Pancreas (tissue), 10 donors: ENCODE data around the gene SLC4A2. TPM values are rescaled to one million over a fixed set of nuclear protein-coding genes. Genes with fewer than 3 reads are reported as not detected.

ENCODE experiments used
- ATAC-seq, 4 donors: fragments of 200-7000 bp; cut with Tn5 transposase; one replicate each; pipeline versions ENCODE4 v1.8.0 to v1.9.1; 2020; ENCODE audit warnings: mild to moderate bottlenecking in 4 of 4, moderate library complexity in 4 of 4
- DNase-seq, 6 donors: peaks; one replicate each; pipeline ENCODE4 v3.0.0-alpha.2; 2020
- FAIRE-seq: peaks from 2 replicates; lab custom pipeline; 2012; peaks lifted over from hg19 to GRCh38; lab: Jason Lieb, UNC
- H3K27ac ChIP-seq, 4 donors: fragments of 200-600 bp; sonication (generic); 1 replicate in 3 of 4; 2 replicates in 1 of 4; pipeline versions ENCODE4 v1.5.0 to v1.8.0; 2020
- H3K27me3 ChIP-seq, 4 donors: fragments of 200-600 bp; one replicate each; pipeline ENCODE4 v1.8.0; 2021
- H3K36me3 ChIP-seq, 3 donors: fragments of 200-600 bp; sonication (generic) in 1 of 3; one replicate each; pipeline versions ENCODE4 v1.5.0 to v1.8.0; 2020 to 2021
- H3K4me1 ChIP-seq, 3 donors: fragments of 200-600 bp; one replicate each; pipeline ENCODE4 v1.8.0; 2021
- H3K4me3 ChIP-seq, 4 donors: fragments of 200-600 bp; sonication (generic) in 2 of 4; one replicate each; pipeline versions ENCODE4 v1.5.0 to v1.8.0; 2020 to 2021
- H3K9me3 ChIP-seq, 4 donors: fragments of 200-600 bp; one replicate each; pipeline ENCODE4 v1.8.0; 2021
- WGBS, 2 donors: extraction: QIAGEN DNeasy Blood & Tissue Kit; methylation state at CpG; one replicate each; pipeline ENCODE4 v1.1.7; 2013; 5-methylcytosine and 5-hydroxymethylcytosine counted together
- intact Hi-C, 3 donors: fragments of 100-400 bp; cut with DNase I; formaldehyde crosslinking; loops; one replicate each; pipeline versions ENCODE4 v1.11.1 to v1.14.2; 2022
- polyA plus RNA-seq, 2 donors: library from polyadenylated mRNA; stranded (reverse); fragments of 200-250 nt; gene quantifications; one replicate each; pipeline ENCODE4 v1.2.3, GENCODE V29; 2013
- total RNA-seq, 6 donors: library from RNA; stranded (reverse); fragmentation: NEBNext Ultra II Directional in 4 of 6; extraction: Animal tissue kit (Norgen Biotek cat#: 25700) in 4 of 6; gene quantifications; one replicate each; pipeline versions ENCODE4 v1.2.1 to v1.2.4, GENCODE V29; 2021 to 2023
- TF ChIP-seq, protein P1 (sequence below), 4 donors: fragments of 200-600 bp; sonication (generic) in 3 of 4; IDR thresholded peaks; one replicate each; pipeline versions ENCODE4 v1.5.0 to v1.8.0; 2021; ENCODE audit warnings: antibody characterized with exemption in 4 of 4
- donor health status: healthy with polysubstance abuse.
- donor health status: DM: no; HTN: no; CAD: no; lungs with moderate emphysema.
- donor health status: DM: no; HTN: no; CAD: no.
- donor health status: control.
- donor health status: control.
- donor health status: Bipolar disorder and iron deficiency.
- donor health status: DM: yes; HTN: yes; CAD: no.
- donor health status: DM: no; HTN: no; CAD: no.
- donor health status: DM: no; HTN: no; CAD: no.
- donor health status: DM: yes; HTN: yes; CAD: no.

SLC4A2 gene
- total and polyA plus RNA-seq, 8 donors: 69.2 to 211 (median 87.2) TPM

- Histone ChIP-seq H3K4me1 (peaks cover 24 to 40% (median 24%) of the 10 kb centered on the region in 3 donors), H3K4me3 (peak overlapping the region; percentile 69 to 81 (median 78)), H3K36me3 (peaks cover 0 to 9% (median 5%) of the 10 kb centered on the region in 3 donors), H3K9me3 (no peaks in the 10 kb centered on the region), H3K27ac (peak overlapping the region; percentile 42 to 98 (median 93)), H3K27me3 (no peaks in the 10 kb centered on the region)
- intact Hi-C loops: no loop called here
- peak in 1 of 4 donors; percentile 2 for ATAC-seq
- FAIRE-seq: no peak
- WGBS, 2 donors: 2 to 4% methylated on average over 19 to 21 of the region's 21 CpGs
- TF ChIP-seq, protein P1, sequence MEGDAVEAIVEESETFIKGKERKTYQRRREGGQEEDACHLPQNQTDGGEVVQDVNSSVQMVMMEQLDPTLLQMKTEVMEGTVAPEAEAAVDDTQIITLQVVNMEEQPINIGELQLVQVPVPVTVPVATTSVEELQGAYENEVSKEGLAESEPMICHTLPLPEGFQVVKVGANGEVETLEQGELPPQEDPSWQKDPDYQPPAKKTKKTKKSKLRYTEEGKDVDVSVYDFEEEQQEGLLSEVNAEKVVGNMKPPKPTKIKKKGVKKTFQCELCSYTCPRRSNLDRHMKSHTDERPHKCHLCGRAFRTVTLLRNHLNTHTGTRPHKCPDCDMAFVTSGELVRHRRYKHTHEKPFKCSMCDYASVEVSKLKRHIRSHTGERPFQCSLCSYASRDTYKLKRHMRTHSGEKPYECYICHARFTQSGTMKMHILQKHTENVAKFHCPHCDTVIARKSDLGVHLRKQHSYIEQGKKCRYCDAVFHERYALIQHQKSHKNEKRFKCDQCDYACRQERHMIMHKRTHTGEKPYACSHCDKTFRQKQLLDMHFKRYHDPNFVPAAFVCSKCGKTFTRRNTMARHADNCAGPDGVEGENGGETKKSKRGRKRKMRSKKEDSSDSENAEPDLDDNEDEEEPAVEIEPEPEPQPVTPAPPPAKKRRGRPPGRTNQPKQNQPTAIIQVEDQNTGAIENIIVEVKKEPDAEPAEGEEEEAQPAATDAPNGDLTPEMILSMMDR (IDR thresholded peaks at IDR 0.05): no peak
- peak in 5 of 6 donors; percentile 63 to 86 (median 73) for DNase-seq
Observed at GRCh38 chr7:151060416-151061212, 1.2 kb downstream of the SLC4A2 start.

DNA sequence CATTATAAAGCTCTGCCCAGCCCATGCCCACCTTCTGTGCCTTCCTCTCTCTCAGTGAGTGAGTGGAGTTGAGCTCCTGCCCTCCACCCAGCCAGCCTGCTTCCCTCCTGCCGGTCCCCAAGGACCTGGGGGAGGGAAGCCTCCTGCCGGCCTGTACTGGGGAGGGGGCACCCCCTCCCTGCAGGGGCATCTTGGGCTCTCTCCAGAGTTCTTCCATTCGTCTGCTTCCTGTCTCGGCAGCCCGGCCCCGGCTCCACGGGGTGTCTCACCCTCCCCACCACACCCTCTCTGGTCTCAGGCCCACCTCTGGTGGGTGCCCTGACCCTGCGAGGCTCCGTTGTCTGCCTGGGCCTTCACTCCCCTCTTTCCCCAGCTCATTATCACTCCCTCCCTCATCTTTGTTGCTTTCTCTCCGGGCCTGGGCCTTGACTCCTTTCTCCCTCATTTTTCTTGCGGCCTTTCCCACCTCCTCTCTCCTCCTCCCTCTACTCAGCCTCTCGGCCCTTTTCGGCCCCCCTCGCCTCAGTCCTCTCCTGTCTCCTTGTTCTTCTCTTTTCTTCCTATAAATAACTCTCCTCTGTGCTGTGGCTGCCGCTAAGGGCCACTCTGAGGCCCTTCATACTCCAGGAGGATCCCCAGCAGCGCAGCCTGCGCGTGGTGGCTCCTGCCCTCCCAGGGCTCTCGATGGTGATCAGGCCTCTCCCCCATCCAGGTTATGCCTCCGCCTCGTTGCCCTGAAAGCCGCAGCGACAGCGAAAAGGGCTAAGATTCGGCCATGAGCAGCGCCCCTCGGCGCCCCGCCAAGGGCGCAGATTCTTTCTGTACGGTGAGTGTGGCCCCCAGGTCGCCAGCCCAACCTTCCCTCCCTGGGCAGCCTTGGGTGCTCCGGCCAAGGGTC, 2.1 kb downstream of the SLC4A2 start:
- WGBS, 2 donors: 47% methylated on average over 33 of the region's 33 CpGs
- intact Hi-C loops: no loop called here

GRCh38 chr7:151062111-151062398, 2.7 kb downstream of the SLC4A2 start:
- Histone ChIP-seq H3K4me1 (peaks cover 17 to 34% (median 19%) of the 10 kb centered on the region in 3 donors), H3K36me3 (peaks cover 0 to 19% (median 7%) of the 10 kb centered on the region in 3 donors), H3K9me3 (no peaks in the 10 kb centered on the region), H3K27me3 (no peaks in the 10 kb centered on the region), H3K27ac (peak overlapping the region in 2 of 4 donors; percentile 97 to 98), H3K4me3 (peak overlapping the region in 2 of 4 donors; percentile 45 to 54)
- WGBS, 2 donors: 24 to 25% methylated on average over 11 of the region's 11 CpGs
- ATAC-seq (no peak), DNase-seq (peak in 1 of 6 donors; percentile 53), FAIRE-seq (no peak)
- TF ChIP-seq, protein P1 (IDR thresholded peaks at IDR 0.05): no peak
- intact Hi-C loops: no loop called here

More for the DNA sequence above, 2.1 kb downstream of the SLC4A2 start:
- H3K27me3 ChIP-seq: no peaks in the 10 kb centered on the region
- H3K4me3 ChIP-seq: peak overlapping the region in 2 of 4 donors; percentile 45 to 81
- no peaks in the 10 kb centered on the region for H3K9me3 ChIP-seq
- H3K4me1 ChIP-seq: peaks cover 23 to 40% (median 24%) of the 10 kb centered on the region in 3 donors
- TF ChIP-seq, protein P1 (IDR thresholded peaks at IDR 0.05): no peak
- no peak for ATAC-seq
- peak in 2 of 6 donors; percentile 68 to 82 for DNase-seq
- H3K27ac ChIP-seq: peak overlapping the region in 2 of 4 donors; percentile 97 to 98
- no peak for FAIRE-seq
- peaks cover 0 to 13% (median 7%) of the 10 kb centered on the region in 3 donors for H3K36me3 ChIP-seq

- FAIRE-seq (no peak), DNase-seq (peak; percentile 93 to 97 (median 96)), ATAC-seq (peak; percentile 61 to 70 (median 68))
- WGBS, 2 donors: 8 to 9% methylated on average over 37 to 43 of the region's 43 CpGs
- Histone ChIP-seq H3K4me3 (peak overlapping the region; percentile 15 to 54 (median 37)), H3K9me3 (no peaks in the 10 kb centered on the region), H3K4me1 (peaks cover 14 to 32% (median 15%) of the 10 kb centered on the region in 3 donors), H3K27me3 (no peaks in the 10 kb centered on the region), H3K27ac (peak overlapping the region; percentile 70 to 98 (median 88)), H3K36me3 (peaks cover 2 to 25% (median 12%) of the 10 kb centered on the region in 3 donors)
- intact Hi-C loops: no loop called here
- TF ChIP-seq, protein P1 (IDR thresholded peaks at IDR 0.05): no peak
Observed at GRCh38 chr7:151062399-151063211, 3.2 kb downstream of the SLC4A2 start.
